Astrocyte of the hippocampus (primary cell): Measurements from ENCODE around the gene SULT1A2.
"Not testable (repeated sequence)": the region's sequence is repeated elsewhere in the genome, so short reads cannot be mapped to it uniquely, and the experiment has no call there.

ENCODE experiments used
- DNase-seq: peaks from one replicate; pipeline ENCODE4 v3.0.0; 2011; ENCODE audit warnings: low read depth, low spot score

Gene SULT1A2

DNA sequence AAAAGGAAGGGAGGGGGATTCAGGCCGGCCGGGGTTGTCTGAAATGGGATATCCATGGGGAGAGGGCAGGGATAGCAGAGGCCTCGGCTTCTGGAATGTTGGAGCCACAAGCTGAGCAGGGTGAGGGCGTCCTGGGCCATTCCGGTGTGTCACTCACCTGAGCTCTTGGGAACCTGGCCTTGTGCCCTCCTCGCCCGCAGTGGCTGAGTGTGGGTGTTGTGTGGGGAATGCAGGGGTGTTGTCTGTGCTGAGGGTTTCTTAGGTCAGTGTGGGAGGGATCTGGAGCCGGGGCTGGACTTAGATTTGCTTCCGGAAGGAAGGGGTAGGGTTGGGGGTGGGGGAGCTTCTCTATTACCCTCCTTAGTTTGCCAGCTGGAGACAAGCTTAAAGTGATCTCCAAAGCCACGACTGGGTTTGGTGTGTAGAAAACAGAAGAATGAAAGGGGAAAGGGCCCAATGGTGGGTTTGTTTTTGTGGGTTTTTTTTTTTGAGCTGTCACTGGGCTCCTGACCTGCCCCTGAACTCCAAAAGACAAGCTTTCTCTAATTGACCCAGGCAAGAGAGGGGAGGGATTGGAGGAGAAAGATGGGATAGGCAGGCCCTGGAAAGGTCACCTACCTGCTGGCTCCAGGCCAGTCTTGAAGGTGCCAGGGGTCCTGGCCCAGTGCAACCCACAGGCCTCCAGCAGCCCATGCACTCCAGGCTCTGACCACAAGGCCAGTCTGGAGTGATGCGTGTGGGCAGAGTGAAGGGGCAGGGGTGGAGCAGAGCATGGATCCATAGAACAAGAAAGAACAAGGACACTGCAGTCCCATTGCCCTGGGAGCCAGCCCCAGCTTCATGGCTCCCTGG, at the start of gene SULT1A2:
Gene SULT1A2, minus strand, starts transcription at position 211 of the 852 bp plus-strand sequence. CDS start 1,120 bp downstream, outside the sequence.
- no peak for DNase-seq

DNA sequence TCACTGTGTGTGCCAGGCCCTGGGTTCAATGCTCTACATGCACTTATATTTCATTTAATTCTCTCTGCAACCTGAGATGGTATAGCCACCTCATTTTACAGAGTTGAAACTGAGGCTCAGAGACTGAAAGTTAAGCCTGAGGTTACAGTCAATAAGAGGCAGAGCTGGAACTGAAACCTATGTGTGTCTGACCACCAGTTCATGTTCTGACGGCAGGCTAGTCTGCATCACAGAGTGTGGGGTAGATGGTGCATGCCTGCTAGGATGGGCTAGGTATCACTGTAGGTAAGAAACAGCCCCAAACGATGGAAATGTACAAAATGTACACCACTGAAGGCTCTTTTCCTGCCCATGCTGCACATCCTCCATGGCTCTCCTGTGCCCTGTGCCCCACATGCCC, 43.1 kb upstream of the SULT1A2 start:
- DNase-seq: not testable (repeated sequence)

DNA sequence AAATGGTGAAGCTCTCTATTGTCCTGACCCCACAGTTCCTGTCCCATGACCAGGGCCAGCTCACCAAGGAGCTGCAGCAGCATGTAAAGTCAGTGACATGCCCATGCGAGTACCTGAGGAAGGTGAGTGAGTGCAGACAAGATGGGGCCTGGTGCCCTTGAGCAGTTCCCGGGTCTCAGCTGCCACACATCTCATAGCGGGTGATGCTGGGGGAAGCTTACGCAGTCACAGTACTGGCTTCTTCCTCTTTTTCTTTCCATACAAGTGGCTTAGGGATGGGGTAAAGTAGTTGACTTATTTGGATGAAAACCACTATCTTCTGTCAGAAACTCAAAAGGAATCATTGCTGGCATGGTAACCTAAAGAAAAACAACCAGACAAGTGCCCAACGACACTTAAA, 41.5 kb upstream of the SULT1A2 start:
- DNase-seq: not testable (repeated sequence)

DNA sequence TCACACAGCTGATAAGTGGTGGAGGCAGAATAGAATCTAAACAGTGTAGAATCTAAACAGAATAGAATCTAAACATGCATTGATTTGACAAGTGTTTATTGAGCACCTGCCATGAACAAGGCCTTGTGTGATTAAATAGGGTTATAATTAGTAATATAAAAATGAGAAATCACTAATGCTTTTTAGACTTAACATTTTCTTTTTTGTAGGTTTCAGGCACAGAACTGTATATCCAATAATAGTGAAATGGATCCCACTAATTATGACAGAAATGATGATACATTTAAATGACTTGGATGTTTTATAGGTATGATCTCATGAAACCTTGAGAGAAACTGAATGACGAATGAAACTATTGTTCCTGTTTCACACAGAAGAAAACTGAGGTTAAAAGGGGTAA, 40.9 kb upstream of the SULT1A2 start, which contains the start of gene NPIPB8:
Gene NPIPB8, plus strand, starts transcription at position 301 of the 400 bp plus-strand sequence. CDS start 296 bp downstream, outside the sequence.
- not testable (repeated sequence) for DNase-seq

DNA sequence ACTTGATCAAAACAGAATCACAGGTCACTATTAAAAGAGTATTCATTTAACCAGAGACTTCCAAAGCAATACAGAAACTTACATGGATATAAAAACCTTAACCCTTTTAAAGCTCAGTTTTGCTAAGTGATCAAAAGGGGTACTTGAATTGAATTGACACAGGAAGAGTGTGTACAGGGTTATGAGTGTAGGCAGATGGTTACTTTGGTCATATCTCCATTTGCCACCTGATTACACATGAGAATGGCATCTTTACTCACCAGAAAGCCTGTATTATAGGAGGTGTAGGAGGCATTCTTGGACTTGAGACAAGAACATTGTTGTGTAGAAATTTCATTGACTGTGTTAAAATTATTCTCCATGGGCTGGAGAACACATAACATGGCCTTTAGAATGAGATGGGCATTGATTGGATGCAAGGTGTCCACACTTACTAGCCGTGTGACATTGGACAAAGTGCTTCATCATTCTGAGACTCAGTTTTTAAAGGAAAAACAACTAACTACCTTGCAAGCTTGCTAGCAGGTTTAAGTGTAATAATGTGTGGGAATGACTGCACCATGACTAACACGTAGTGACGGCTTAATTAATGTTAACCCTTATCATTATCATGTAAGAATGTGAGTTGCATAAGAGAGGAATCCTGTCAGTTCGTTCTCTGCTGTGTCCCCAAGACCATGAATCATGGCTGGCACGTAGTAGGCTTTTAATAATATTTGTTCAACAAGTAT, 39.4 kb upstream of the SULT1A2 start:
- peak; percentile 66 for DNase-seq

DNA sequence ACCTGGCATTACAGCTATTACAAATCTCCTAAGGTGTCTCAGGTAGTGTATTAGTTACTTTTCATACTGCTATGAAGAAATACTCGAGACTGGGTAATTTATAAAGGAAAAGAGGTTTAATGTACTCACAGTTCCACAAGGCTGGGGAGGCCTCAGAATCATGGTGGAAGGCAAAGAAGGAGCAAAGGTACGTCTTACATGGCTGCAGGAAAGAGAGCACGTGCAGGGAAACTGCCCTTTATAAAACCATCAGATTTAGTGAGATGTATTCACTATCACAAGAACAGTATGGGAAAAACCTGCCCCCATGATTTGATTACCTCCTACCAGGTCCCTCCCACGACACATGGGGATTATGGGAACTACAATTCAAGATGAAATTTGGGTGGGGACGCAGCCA, 34.1 kb upstream of the SULT1A2 start:
- not testable (repeated sequence) for DNase-seq

DNA sequence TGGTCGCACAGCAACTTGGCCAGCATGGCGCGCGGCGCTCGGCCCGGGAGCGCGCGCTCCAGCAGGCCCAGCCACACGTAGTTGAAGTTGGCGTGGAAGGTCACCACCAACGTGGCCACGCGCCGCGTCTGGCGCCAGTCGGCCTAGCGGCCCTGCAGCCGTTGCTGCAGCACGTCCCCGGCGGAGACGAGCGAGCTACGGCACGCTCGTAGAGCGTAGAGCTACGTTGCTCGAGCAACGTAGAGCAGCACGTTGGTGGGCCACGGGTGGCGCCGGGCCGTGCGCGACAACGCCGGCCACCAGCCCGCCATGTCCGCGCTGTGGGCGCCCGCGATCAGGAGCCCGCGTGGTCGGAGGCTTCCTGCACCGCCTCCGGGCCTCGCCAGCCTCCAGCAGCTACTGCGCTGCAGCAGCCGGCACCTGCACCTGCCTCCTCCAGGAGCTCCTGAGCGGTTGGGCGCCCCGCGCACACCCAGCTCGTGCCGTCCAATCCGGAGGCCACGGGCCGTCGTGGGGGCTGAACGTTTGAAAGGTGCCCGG, 26.4 kb upstream of the SULT1A2 start:
- DNase-seq: peak; percentile 45

DNA sequence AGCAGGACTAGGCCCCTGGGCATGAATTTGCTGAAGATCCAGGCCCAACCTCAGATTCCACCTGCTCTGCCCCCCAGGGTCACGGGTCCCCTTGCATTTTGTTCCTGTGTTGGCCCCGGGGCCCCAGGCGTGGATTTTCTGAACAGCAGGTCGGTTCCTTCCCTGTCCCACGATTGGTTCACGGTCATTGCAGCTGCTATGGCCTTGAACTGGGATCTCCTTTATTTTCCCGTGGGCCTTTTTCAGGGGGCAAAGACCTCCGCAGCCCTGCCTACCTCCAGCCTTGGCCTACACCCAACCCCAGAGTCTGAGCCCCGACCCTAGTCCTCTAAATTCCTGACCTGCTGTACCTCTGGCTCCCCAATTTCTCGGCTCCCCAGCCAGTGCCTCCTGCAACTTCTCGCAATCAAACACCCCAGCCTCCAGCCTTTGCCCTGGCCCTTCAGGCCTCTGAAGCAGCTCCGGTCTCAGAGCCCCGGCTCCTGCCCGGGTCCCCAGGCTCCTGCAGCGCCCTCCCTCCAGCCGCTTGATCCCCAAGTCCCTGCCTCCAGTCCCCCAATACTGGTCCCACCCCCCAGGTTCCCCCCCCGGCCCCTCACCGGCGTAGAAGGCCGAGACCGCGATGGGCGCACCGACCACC, 25.8 kb upstream of the SULT1A2 start:
- not testable (repeated sequence) for DNase-seq

DNA sequence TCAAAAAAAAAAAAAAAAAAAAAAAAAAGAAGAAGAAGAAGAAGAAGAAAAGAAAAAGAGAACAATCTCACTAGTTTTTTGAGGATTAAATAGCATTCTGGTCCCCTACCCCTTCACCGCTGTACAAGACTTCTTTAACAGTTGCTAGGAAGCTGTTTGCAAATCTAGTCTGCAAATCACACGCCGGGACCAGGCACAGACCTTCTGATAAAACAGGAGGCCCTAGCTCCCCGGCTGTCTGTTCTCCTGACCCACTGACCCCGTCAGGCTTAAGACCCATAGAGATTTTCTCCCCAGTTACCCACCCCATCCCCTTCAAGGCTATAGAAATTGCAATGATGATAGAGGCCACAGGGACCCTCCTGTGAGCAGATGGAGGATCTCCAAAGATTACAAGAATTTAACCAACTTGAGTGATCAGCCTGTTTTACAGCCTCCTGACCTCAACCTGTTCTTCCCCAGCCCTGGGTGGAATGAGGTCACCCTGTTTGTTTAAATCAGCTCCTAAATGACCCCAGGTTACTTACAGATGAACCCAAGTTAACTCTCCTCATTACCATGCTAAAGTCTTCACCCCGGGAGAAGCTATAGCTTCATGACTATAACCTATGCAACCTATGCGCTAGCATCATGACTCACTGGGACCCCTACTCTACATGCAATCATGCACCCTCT, 24.8 kb upstream of the SULT1A2 start:
- DNase-seq: no peak

DNA sequence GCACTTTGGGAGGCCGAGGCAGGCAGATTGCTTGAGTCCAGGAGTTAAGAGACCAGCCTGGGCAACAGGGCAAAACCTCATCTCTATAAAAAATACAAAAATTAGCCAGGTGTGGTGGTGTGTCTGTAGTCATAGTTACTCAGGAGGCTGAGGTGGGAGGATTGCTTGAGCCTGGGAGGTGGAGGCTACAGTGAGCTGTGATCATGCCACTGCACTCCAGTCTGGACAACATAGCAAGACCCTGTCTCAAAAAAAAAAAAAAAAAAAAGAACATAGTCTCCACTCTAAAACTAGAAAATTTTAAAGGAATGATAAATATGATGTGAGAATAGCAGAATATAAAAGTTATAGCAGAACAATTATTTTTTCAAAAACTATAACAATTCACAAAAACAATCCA, 23.5 kb upstream of the SULT1A2 start:
- DNase-seq: not testable (repeated sequence)

DNA sequence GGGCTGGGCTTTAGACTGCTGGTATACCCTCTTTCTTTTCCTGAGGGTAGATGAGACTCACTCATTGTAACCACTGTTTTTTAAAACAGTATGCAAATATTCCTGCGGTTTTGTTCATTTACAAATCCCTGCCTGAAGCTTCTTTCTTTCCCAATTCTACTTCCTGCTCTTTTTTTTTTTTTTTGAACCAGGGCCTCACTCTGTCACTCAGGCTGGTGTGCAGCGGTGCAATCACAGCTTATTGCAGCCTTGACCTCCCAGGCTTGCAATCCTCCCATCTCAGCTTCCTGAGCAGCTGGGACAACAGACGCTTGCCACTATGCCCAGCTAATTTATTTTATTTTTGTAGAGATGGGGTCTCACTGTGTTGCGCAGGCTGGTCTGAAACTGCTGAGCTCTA, 21.0 kb upstream of the SULT1A2 start:
- no peak for DNase-seq

DNA sequence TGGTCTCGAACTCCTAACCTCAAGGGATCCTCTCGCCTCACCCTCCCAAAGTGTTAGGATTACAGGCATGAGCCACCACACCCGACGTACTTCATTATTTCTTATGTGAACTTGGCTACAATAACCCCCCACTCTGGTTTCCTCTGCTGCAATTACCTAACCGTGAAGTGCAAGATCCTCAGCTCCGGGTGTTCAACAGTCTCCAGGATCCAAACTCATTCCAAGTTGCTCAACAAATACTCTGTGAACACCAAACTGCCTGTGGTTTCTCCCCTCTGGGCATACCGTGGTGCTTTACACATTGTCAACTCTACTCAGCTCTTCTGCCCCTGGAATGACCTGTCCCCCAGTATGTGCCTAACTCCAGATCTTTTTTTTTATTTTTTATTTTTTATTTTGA, 19.8 kb upstream of the SULT1A2 start:
- DNase-seq: no peak

DNA sequence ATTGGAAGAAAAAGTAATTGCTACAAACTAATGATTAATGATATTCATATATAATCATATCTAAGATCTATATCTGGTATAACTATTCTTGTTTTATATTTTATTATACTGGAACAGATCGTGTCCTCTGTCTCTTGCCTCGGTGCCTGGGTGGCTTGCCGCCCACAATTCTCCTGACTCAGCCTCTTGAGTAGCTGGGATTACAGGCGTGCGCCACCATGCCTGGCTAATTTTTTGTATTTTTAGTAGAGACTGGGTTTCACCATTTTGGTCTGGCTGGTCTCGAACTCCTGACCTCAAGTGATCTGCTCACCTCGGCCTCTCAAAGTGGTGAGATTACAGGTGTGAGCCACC, 19.4 kb upstream of the SULT1A2 start:
- not testable (repeated sequence) for DNase-seq

DNA sequence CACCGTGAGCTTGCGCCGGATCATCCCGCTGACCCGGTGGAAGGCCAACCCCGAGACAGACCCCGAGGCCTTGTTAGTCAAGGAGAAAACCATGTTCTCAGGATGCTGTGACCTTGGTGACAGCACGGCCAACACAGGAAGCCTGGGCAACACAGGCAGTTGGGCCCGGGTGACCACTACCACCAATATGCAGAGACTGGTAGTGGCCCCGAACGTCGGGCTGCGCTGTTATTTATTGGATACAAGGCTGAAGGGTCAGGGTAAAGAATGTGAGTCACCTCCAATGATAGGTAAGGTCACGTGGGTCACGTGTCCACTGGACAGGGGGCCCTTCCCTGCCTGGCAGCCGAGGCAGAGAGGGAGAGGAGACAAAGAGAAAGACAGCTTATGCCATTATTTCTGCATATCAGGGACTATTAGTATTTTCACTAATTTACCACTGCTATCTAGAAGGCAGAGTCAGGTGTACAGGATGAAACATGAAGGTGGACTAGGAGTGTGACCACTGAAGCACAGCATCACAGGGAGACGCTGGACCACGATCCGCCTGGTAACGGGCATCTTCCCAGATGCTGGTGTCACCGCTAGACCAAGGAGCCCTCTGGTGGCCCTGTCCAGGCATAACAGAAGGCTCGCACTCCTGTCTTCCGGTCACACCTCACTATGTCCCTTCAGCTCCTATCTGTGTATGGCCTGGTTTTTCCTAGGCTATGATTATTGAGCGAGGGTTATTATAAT, 18.8 kb upstream of the SULT1A2 start:
- peak; percentile 49 for DNase-seq

DNA sequence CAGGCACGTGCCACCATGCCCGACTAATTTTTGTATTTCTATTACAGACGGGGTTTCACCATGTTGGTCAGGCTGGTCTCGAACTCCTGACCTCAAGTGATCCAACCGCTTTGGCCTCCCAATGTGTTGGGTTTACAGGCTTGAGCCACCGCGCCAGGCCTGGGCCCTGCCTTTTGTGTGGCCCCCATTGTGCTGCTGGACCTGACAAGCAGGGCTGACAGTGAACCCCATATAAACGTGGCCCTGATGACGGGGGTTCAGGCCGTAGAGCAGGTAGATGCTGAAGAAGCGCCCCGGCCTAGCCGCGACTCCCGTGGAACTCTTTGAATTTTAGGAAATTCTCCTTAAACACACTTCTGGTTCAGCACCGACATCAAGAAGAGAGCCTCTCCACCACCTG, 17.7 kb upstream of the SULT1A2 start:
- not testable (repeated sequence) for DNase-seq

DNA sequence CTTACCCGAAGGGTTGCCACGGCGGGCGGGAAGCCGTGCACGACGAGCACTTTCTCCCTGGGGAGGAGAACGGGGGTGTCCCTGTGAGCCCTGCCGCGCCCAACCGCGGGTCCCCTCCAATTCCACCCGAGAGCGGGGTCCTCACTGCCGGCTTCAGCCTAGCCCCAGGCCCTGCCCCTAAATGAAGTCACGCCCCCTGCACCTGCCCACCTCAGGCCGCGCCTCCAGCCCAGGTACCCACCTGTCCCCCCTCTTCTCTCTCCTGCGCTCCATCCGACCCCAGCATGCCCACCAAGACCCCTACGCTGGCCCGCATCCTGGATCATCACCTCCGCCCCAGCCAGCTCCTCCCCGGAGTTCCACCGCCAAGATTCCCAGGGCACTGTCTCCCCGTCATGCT, 17.1 kb upstream of the SULT1A2 start:
- DNase-seq: not testable (repeated sequence)

DNA sequence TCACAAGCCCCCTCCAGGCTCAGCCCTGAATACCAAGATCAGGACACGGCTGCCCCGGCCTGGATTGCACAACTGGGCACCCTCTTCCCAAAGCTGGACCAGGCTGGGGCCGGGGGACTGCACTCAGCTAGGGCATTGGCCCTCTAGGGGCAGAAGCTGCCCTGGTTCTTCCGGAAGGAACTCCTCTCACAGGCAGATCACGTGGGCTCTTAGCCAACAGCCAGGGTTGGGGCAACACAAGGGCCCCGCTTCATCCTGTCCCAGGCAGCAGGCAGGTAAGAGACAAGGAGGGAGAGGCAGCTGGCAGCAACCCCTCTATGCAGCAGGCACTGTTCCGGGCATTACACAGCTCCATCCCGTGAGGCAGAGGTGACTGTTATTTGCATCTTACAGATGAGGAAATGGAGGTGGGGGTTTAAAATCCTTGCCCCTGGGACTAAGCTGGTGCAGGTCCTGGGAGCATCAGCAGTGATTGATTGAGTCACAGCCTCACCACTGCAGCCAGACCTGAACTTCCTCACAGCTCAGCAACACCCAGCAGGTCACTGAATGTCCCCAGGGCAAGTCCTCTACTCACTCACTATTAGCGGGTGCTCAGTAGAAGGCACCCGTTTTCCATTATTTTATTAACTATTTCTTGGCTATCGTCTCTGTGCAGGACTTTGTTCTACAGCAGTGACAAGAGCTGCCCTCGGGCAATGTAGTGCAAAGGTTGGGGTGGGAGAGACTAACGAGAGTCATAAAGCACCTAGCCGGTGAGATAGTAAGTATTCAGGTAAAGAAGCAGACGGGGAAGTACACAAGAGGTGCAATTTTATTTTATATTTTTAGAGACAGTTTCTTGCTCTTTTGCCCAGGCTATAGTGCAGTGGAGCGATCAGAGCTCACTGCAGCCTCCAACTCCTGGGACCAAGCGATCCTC, 15.8 kb upstream of the SULT1A2 start:
- DNase-seq: not testable (repeated sequence)

DNA sequence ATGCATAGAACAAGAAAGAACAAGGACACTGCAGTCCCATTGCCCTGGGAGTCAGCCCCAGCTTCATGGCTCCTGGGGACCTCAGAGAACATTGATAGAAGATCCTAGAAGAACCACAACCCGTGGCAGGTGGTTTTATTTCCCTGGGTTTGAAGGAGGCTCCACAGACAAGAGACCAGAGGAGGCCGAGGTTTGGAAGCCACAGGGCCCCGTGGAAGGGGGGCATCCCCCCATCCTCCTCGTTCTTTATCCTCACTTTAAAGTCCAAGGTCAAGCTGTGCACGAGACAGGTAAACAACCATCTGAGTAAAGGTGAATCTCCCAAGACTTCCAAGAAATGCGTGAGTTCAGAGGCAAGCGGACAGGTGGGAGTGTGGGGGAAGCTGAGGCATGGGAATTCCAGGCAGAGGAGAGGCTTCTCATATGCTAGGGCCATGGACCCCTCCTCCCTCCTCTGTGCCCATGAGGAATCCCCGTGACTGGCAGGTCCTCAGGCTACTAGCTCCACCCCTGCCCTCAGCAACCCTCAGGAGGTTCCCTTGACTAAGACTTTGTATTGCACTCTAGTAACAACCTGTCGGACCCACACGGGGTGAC, 13.8 kb upstream of the SULT1A2 start:
- DNase-seq: no peak
